SK-N-SH treated with all-trans-retinoic acid at 6 μM for 48 hours (cell line): ENCODE results near the gene PDE4B.
"Not testable (repeated sequence)": the region's sequence is repeated elsewhere in the genome, so short reads cannot be mapped to it uniquely, and the experiment has no call there.

Experiments
- ATAC-seq: fragments of 200-7000 bp; cut with Tn5 transposase; 3 replicates; pipeline ENCODE4 v1.9.1; 2020; ENCODE audit warnings: mild to moderate bottlenecking, moderate library complexity
- ARNTL ChIP-seq: fragments of 450-650 bp; formaldehyde crosslinking; IDR thresholded peaks from 2 replicates; pipeline ENCODE4 v1.5.0; 2020; ENCODE audit warnings: low read depth, mild to moderate bottlenecking, moderate library complexity, borderline replicate concordance
- BACH2 ChIP-seq: fragments of 250-450 bp; sonication (Bioruptor Pico); IDR thresholded peaks from 2 replicates; pipeline ENCODE4 v1.9.0; 2021; ENCODE audit warnings: mild to moderate bottlenecking, borderline replicate concordance
- CREB5 ChIP-seq: fragments of 250-450 bp; sonication (Bioruptor Pico); IDR thresholded peaks from 2 replicates; pipeline ENCODE4 v1.5.1; 2020; ENCODE audit warnings: low read depth, mild to moderate bottlenecking, moderate library complexity
- CSDC2 ChIP-seq: fragments of 250-450 bp; sonication (Bioruptor Pico); IDR thresholded peaks from 2 replicates; pipeline ENCODE4 v1.5.0; 2020; ENCODE audit warnings: mild to moderate bottlenecking, moderate library complexity
- ESRRG ChIP-seq: fragments of 250-450 bp; sonication (Bioruptor Pico); IDR thresholded peaks from 2 replicates; pipeline ENCODE4 v1.6.1; 2021; ENCODE audit warnings: mild to moderate bottlenecking
- GLIS3 ChIP-seq: fragments of 250-450 bp; sonication (Bioruptor Pico); IDR thresholded peaks from 2 replicates; pipeline ENCODE4 v1.5.0; 2020; ENCODE audit warnings: mild to moderate bottlenecking, moderate library complexity
- ISL1 ChIP-seq: fragments of 250-450 bp; sonication (Bioruptor Pico); IDR thresholded peaks from 2 replicates; pipeline ENCODE4 v2.1.2; 2022; ENCODE audit warnings: mild to moderate bottlenecking, moderate library complexity
- OSR1 ChIP-seq: fragments of 250-450 bp; sonication (Bioruptor Pico); IDR thresholded peaks from 2 replicates; pipeline ENCODE4 v1.8.0; 2022; ENCODE audit warnings: moderate library complexity, mild to moderate bottlenecking, inconsistent platforms
- POU6F1 ChIP-seq: fragments of 250-450 bp; sonication (Bioruptor Pico); IDR thresholded peaks from 2 replicates; pipeline ENCODE4 v1.8.0; 2021; ENCODE audit warnings: low read depth, mild to moderate bottlenecking, moderate library complexity, borderline replicate concordance
- PPARA ChIP-seq: fragments of 250-450 bp; sonication (Bioruptor Pico); IDR thresholded peaks from 2 replicates; pipeline ENCODE4 v1.5.0; 2020; ENCODE audit warnings: mild to moderate bottlenecking, borderline replicate concordance
- RARB ChIP-seq: fragments of 250-450 bp; sonication (Bioruptor Pico); IDR thresholded peaks from 2 replicates; pipeline ENCODE4 v1.8.0; 2021; ENCODE audit warnings: mild to moderate bottlenecking, moderate library complexity
- SNAI2 ChIP-seq: fragments of 250-450 bp; sonication (Bioruptor Pico); IDR thresholded peaks from 2 replicates; pipeline ENCODE4 v1.5.0; 2020; ENCODE audit warnings: mild to moderate bottlenecking, moderate library complexity
- TCF4 ChIP-seq: fragments of 250-450 bp; sonication (Bioruptor Pico); IDR thresholded peaks from 2 replicates; pipeline ENCODE4 v1.8.0; 2021; ENCODE audit warnings: mild to moderate bottlenecking, moderate library complexity, borderline replicate concordance
- TOX ChIP-seq: fragments of 250-450 bp; sonication (Bioruptor Pico); IDR thresholded peaks from 2 replicates; pipeline ENCODE4 v1.8.0; 2021; ENCODE audit warnings: mild to moderate bottlenecking, moderate library complexity, borderline replicate concordance
- TSHZ2 ChIP-seq: fragments of 250-450 bp; sonication (Bioruptor Pico); IDR thresholded peaks from 2 replicates; pipeline ENCODE4 v1.5.0; 2020; ENCODE audit warnings: mild to moderate bottlenecking, moderate library complexity
- ZC3H10 ChIP-seq: fragments of 250-450 bp; sonication (Bioruptor Pico); IDR thresholded peaks from 2 replicates; pipeline ENCODE4 v1.5.1; 2021; ENCODE audit warnings: mild to moderate bottlenecking, moderate library complexity
- ZFP3 ChIP-seq: fragments of 250-450 bp; sonication (Bioruptor Pico); IDR thresholded peaks from 2 replicates; pipeline ENCODE4 v1.5.0; 2020; ENCODE audit warnings: mild to moderate bottlenecking, moderate library complexity
- ZNF565 ChIP-seq: fragments of 450-650 bp; formaldehyde crosslinking; conservative IDR thresholded peaks from 2 replicates; pipeline ENCODE4 v1.5.0; 2020; ENCODE audit warnings: low read depth, mild to moderate bottlenecking, moderate library complexity
- ZNF70 ChIP-seq: fragments of 450-650 bp; formaldehyde crosslinking; IDR thresholded peaks from 2 replicates; pipeline ENCODE4 v1.5.0; 2020; ENCODE audit warnings: mild to moderate bottlenecking, moderate library complexity
- ZNF8 ChIP-seq: fragments of 450-650 bp; formaldehyde crosslinking; IDR thresholded peaks from 2 replicates; pipeline ENCODE4 v1.5.0; 2020; ENCODE audit warnings: mild to moderate bottlenecking, moderate library complexity

Gene PDE4B

GRCh38 chr1:66413838-66414175 is 621.1 kb downstream of the PDE4B start:
- no peak for ATAC-seq
- TF ChIP-seq OSR1 (CRISPR knock-in tag) (no peak), CSDC2 (no peak), ESRRG (CRISPR knock-in tag) (no peak), TSHZ2 (CRISPR knock-in tag) (no peak)

- no peak for ATAC-seq
- TF ChIP-seq ZNF70 (CRISPR knock-in tag): no peak
- no peak for TF ChIP-seq TSHZ2 (CRISPR knock-in tag)
- TF ChIP-seq BACH2 (CRISPR knock-in tag): no peak
- TF ChIP-seq ESRRG (CRISPR knock-in tag): no peak
- TF ChIP-seq ISL1: no peak
- TF ChIP-seq OSR1 (CRISPR knock-in tag): no peak
- no peak for TF ChIP-seq ZNF565
- no peak for TF ChIP-seq TCF4 (CRISPR knock-in tag)
- TF ChIP-seq POU6F1 (CRISPR knock-in tag): no peak
- TF ChIP-seq TOX (CRISPR knock-in tag): no peak
- no peak for TF ChIP-seq CSDC2
- TF ChIP-seq ZFP3: no peak
Measured at GRCh38 chr1:66415281-66415680, 622.6 kb downstream of the PDE4B start.

GRCh38 chr1:66415866-66416265 is 623.2 kb downstream of the PDE4B start:
- ATAC-seq: no peak
- TF ChIP-seq ZC3H10 (CRISPR knock-in tag) (no peak), GLIS3 (CRISPR knock-in tag) (no peak), TOX (CRISPR knock-in tag) (no peak)

- ATAC-seq: no peak
- TF ChIP-seq ZNF8 (CRISPR knock-in tag): no peak
- TF ChIP-seq ARNTL (CRISPR knock-in tag): no peak
- TF ChIP-seq OSR1 (CRISPR knock-in tag): no peak
Measured at GRCh38 chr1:66416295-66416694, 623.6 kb downstream of the PDE4B start.

- no peak for ATAC-seq
- TF ChIP-seq TCF4 (CRISPR knock-in tag): no peak
- no peak for TF ChIP-seq GLIS3 (CRISPR knock-in tag)
- TF ChIP-seq SNAI2: no peak
- no peak for TF ChIP-seq PPARA (CRISPR knock-in tag)
- TF ChIP-seq TSHZ2 (CRISPR knock-in tag): no peak
- TF ChIP-seq ZNF565: no peak
- no peak for TF ChIP-seq RARB (CRISPR knock-in tag)
- no peak for TF ChIP-seq BACH2 (CRISPR knock-in tag)
- TF ChIP-seq OSR1 (CRISPR knock-in tag): no peak
- TF ChIP-seq ZC3H10 (CRISPR knock-in tag): no peak
- TF ChIP-seq CSDC2: no peak
- no peak for TF ChIP-seq CREB5 (CRISPR knock-in tag)
- no peak for TF ChIP-seq ZFP3
- TF ChIP-seq ESRRG (CRISPR knock-in tag): no peak
- no peak for TF ChIP-seq TOX (CRISPR knock-in tag)
Measured at GRCh38 chr1:66418021-66418420, 625.3 kb downstream of the PDE4B start.

- not testable (repeated sequence) for ATAC-seq
Measured at GRCh38 chr1:66420171-66420570, 627.5 kb downstream of the PDE4B start.

GRCh38 chr1:66420906-66421305 is 628.2 kb downstream of the PDE4B start:
- ATAC-seq: not testable (repeated sequence)
